Heart right ventricle (tissue), 16 donors: Measurements from ENCODE around the gene SDCBP2. TPM values are rescaled to one million over a fixed set of nuclear protein-coding genes. Genes with fewer than 3 reads are reported as not detected.

Experiments used
- ATAC-seq, 8 donors: fragments of 200-7000 bp; cut with Tn5 transposase; one replicate each; pipeline ENCODE4 v1.9.1; 2020; ENCODE audit warnings: mild to moderate bottlenecking in 8 of 8, moderate library complexity in 8 of 8, moderate number of reproducible peaks in 1 of 8
- DNase-seq, 2 donors: peaks; one replicate each; pipeline ENCODE4 v3.0.0-alpha.2; 2020
- H3K27ac ChIP-seq, 10 donors: fragments of 200-600 bp; sonication (generic) in 2 of 10; one replicate each; pipeline versions ENCODE4 v1.5.0 to v1.8.0; 2020 to 2022; ENCODE audit warnings: mild to moderate bottlenecking in 3 of 10
- H3K27me3 ChIP-seq, 7 donors: fragments of 200-600 bp; one replicate each; pipeline ENCODE4 v1.8.0; 2021 to 2022; ENCODE audit warnings: mild to moderate bottlenecking in 2 of 7
- H3K36me3 ChIP-seq, 9 donors: fragments of 200-600 bp; sonication (generic) in 1 of 9; one replicate each; pipeline versions ENCODE4 v1.5.0 to v1.8.0; 2020 to 2022; ENCODE audit warnings: mild to moderate bottlenecking in 2 of 9
- H3K4me1 ChIP-seq, 9 donors: fragments of 200-600 bp; sonication (generic) in 1 of 9; one replicate each; pipeline versions ENCODE4 v1.5.0 to v1.8.0; 2020 to 2022; ENCODE audit warnings: mild to moderate bottlenecking in 4 of 9
- H3K4me3 ChIP-seq, 10 donors: fragments of 200-600 bp; sonication (generic) in 2 of 10; one replicate each; pipeline versions ENCODE4 v1.5.0 to v1.8.0; 2020 to 2022; ENCODE audit warnings: mild to moderate bottlenecking in 7 of 10, moderate library complexity in 2 of 10
- H3K9me3 ChIP-seq, 11 donors: fragments of 200-600 bp in 10 of 11; sonication (generic) in 2 of 11; one replicate each; pipeline versions ENCODE4 v1.5.0 to v1.8.0; 2013 to 2022; ENCODE audit warnings: mild to moderate bottlenecking in 2 of 11, control low read depth in 1 of 11, moderate library complexity in 1 of 11
- CTCF ChIP-seq, 9 donors: fragments of 200-600 bp; sonication (generic) in 2 of 9; IDR thresholded peaks; one replicate each; pipeline versions ENCODE4 v1.5.0 to v1.8.0; 2021 to 2022; ENCODE audit warnings: antibody characterized with exemption in 9 of 9, mild to moderate bottlenecking in 5 of 9, moderate library complexity in 1 of 9
- WGBS, 2 donors: extraction: QIAGEN DNeasy Blood & Tissue Kit; methylation state at CpG; one replicate each; pipeline ENCODE4 v1.1.7; 2013; ENCODE audit warnings: inconsistent platforms in 1 of 2; 5-methylcytosine and 5-hydroxymethylcytosine counted together
- intact Hi-C, 10 donors: fragments of 100-400 bp; cut with DNase I; formaldehyde crosslinking; loops; one replicate each; pipeline versions ENCODE4 v1.11.1 to v1.14.2; 2022
- polyA plus RNA-seq, 2 donors: library from polyadenylated mRNA; stranded (reverse); fragments of 200-250 nt; gene quantifications; one replicate each; pipeline ENCODE4 v1.2.3, GENCODE V29; 2013
- total RNA-seq, 10 donors: library from RNA; stranded (reverse); fragmentation: NEBNext Ultra II Directional in 3 of 10; extraction: Animal tissue kit (Norgen Biotek cat#: 25700) in 3 of 10; gene quantifications; one replicate each; pipeline versions ENCODE4 v1.2.1 to v1.2.4, GENCODE V29; 2021 to 2023
- donor health status: Arrhythmogenic right ventricular cardiomyopathy.
- donor health status: ischemic (EF 13 %, LVEDD 7.1; RV severe dilation, severe dysfunction).
- donor health status: healthy with polysubstance abuse.
- donor health status: DM: no; HTN: yes; CAD: no.
- donor health status: DM: no; HTN: no; CAD: no.
- donor health status: ischemic (EF 25% LVEDD 6.9; RV normal size, moderate dysfunction).
- donor health status: ischemic (EF 25% LVEDD 5.7; RV mildly dilated, moderate dysfunction).
- donor health status: healthy.
- donor health status: DM: yes; HTN: yes; CAD: no.
- donor health status: Ischemic cardiomyopathy.
- donor health status: ischemic (EF 35%, LVEDD 5.7; RV mildly dilated, moderate dysfunction).
- donor health status: nonischemic (EF 11% LVEDD 7.7; RV severe dilation, severe dysfunction).
- donor health status: DM: yes; HTN: yes; CAD: no.
- donor health status: PGD.
- donor health status: ischemic (EF 29% LVEDD 5.4; RV normal size, mild dysfunction).
- donor health status: nonischemic (EF 23%, LVEDD 6.1; RV moderate dilation, normal function).

SDCBP2 gene
- total and polyA plus RNA-seq, 12 donors: 0.62 to 4.3 (median 2.0) TPM

GRCh38 chr20:1305712-1306111 lies 23.2 kb downstream of the SDCBP2 start:
- no peak overlapping the region for H3K4me3 ChIP-seq
- peaks cover 0 to 6% (median 0%) of the 10 kb centered on the region in 9 donors for H3K4me1 ChIP-seq
- ATAC-seq (peak in 2 of 8 donors; percentile 5 to 14), DNase-seq (no peak)
- no peaks in the 10 kb centered on the region for H3K9me3 ChIP-seq
- no peak for TF ChIP-seq CTCF (IDR thresholded peaks at IDR 0.05)
- H3K27ac ChIP-seq: no peak overlapping the region
- H3K36me3 ChIP-seq: peaks cover 0 to 29% (median 0%) of the 10 kb centered on the region in 9 donors
- no peaks in the 10 kb centered on the region for H3K27me3 ChIP-seq
- intact Hi-C loops: no loop called here
- 89 to 90% methylated on average over 24 of the region's 24 CpGs for WGBS, 2 donors

GRCh38 chr20:1304710-1305515 lies 24.0 kb downstream of the SDCBP2 start:
- 84 to 88% methylated on average over 31 of the region's 31 CpGs for WGBS, 2 donors
- Histone ChIP-seq H3K4me1 (peaks cover 0 to 10% (median 0%) of the 10 kb centered on the region in 9 donors), H3K4me3 (no peak overlapping the region), H3K27me3 (no peaks in the 10 kb centered on the region), H3K36me3 (peaks cover 0 to 29% (median 0%) of the 10 kb centered on the region in 9 donors), H3K27ac (no peak overlapping the region), H3K9me3 (no peaks in the 10 kb centered on the region)
- TF ChIP-seq CTCF (IDR thresholded peaks at IDR 0.05): no peak
- ATAC-seq (peak in 1 of 8 donors; percentile 7), DNase-seq (no peak)
- intact Hi-C loops: no loop called here

GRCh38 chr20:1302685-1303541 lies 26.0 kb downstream of the SDCBP2 start:
- Histone ChIP-seq H3K36me3 (peaks cover 0 to 38% (median 0%) of the 10 kb centered on the region in 9 donors), H3K27ac (no peak overlapping the region), H3K4me3 (no peak overlapping the region), H3K27me3 (no peaks in the 10 kb centered on the region), H3K4me1 (peaks cover 0 to 10% (median 0%) of the 10 kb centered on the region in 9 donors), H3K9me3 (no peaks in the 10 kb centered on the region)
- no peak for TF ChIP-seq CTCF (IDR thresholded peaks at IDR 0.05)
- no peak for DNase-seq
- intact Hi-C loops: no loop called here
- ATAC-seq: no peak
- WGBS, 2 donors: 79 to 84% methylated on average over 12 of the region's 12 CpGs

- H3K4me1 ChIP-seq: peaks cover 0 to 10% (median 0%) of the 10 kb centered on the region in 9 donors
- H3K36me3 ChIP-seq: peaks cover 0 to 38% (median 0%) of the 10 kb centered on the region in 9 donors
- ATAC-seq (no peak), DNase-seq (no peak)
- 65 to 74% methylated on average over 9 of the region's 9 CpGs for WGBS, 2 donors
- no peak overlapping the region for H3K4me3 ChIP-seq
- intact Hi-C loops: no loop called here
- H3K27ac ChIP-seq: no peak overlapping the region
- no peak for TF ChIP-seq CTCF (IDR thresholded peaks at IDR 0.05)
- H3K9me3 ChIP-seq: no peaks in the 10 kb centered on the region
- H3K27me3 ChIP-seq: no peaks in the 10 kb centered on the region
Observed at GRCh38 chr20:1301031-1301529, 27.9 kb downstream of the SDCBP2 start.
